ENCODE measurements around the gene SMURF2. TPM values are rescaled to one million over a fixed set of nuclear protein-coding genes. Genes with fewer than 3 reads are reported as not detected.

The SMURF2 gene
- total RNA-seq, 1 donor from 2014 or later, result 24.6 TPM

DNA sequence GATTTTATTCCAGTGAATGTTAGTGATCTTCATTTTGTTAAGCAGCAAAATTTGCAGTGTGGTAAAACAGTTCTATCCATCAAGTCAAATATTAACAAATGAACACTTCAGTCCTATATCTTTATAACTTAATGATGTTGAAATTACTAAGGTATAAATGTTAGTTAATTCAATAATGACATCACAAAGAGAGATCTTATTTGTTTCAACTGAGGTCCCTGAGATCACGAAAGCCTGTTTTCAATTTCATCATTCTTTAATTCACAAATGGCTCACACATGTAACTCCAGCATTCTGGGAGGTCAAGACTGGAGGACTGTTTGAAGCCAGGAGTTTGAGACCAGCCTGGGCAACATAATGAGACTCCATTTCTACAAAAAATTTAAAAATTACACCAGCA, 13.9 kb downstream of the SMURF2 start:
- no peak for DNase-seq (ENCODE audit: low spot score)
- Histone ChIP-seq H2AFZ (replicated peaks) (no peak overlapping the region), H4K20me1 (ENCODE audit: low read depth) (no peaks in the 10 kb centered on the region), H3K9ac (no peak overlapping the region), H3K27me3 (no peaks in the 10 kb centered on the region), H3K27ac (no peak overlapping the region), H3K4me3 (no peak overlapping the region), H3K36me3 (no peaks in the 10 kb centered on the region), H3K4me1 (no peaks in the 10 kb centered on the region), H3K4me2 (no peak overlapping the region), H3F3A (ENCODE audit: low read depth) (no peaks in the 10 kb centered on the region), H3K79me2 (ENCODE audit: low read depth) (peaks cover 48% of the 10 kb centered on the region), H3K9me3 (ENCODE audit: low read depth) (no peaks in the 10 kb centered on the region)
- Mint-ChIP-seq H3K4me1 (peaks cover 6% of the 10 kb centered on the region), H3K4me3 (no peak overlapping the region), H3K27ac (no peak overlapping the region), H3K36me3 (peaks cover 3% of the 10 kb centered on the region), H3K9me3 (no peaks in the 10 kb centered on the region), H3K27me3 (ENCODE audit: insufficient read depth, low read depth) (no peaks in the 10 kb centered on the region)
- TF ChIP-seq, protein P1, sequence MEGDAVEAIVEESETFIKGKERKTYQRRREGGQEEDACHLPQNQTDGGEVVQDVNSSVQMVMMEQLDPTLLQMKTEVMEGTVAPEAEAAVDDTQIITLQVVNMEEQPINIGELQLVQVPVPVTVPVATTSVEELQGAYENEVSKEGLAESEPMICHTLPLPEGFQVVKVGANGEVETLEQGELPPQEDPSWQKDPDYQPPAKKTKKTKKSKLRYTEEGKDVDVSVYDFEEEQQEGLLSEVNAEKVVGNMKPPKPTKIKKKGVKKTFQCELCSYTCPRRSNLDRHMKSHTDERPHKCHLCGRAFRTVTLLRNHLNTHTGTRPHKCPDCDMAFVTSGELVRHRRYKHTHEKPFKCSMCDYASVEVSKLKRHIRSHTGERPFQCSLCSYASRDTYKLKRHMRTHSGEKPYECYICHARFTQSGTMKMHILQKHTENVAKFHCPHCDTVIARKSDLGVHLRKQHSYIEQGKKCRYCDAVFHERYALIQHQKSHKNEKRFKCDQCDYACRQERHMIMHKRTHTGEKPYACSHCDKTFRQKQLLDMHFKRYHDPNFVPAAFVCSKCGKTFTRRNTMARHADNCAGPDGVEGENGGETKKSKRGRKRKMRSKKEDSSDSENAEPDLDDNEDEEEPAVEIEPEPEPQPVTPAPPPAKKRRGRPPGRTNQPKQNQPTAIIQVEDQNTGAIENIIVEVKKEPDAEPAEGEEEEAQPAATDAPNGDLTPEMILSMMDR (IDR thresholded peaks at IDR 0.05), result no peak
- TF ChIP-seq EZH2 (IDR thresholded peaks at IDR 0.05), result no peak
- no peak for TF ChIP-seq EZH2phosphoT487 (IDR thresholded peaks at IDR 0.05)

- no peaks in the 10 kb centered on the region for H3K9me3 Mint-ChIP-seq
- Histone ChIP-seq H3K79me2 (ENCODE audit: low read depth) (peaks cover 43% of the 10 kb centered on the region), H2AFZ (replicated peaks) (no peak overlapping the region), H3K27me3 (no peaks in the 10 kb centered on the region), H3K4me2 (no peak overlapping the region), H3K9me3 (ENCODE audit: low read depth) (no peaks in the 10 kb centered on the region), H3K4me3 (no peak overlapping the region), H3K36me3 (no peaks in the 10 kb centered on the region), H3K27ac (no peak overlapping the region), H3F3A (ENCODE audit: low read depth) (no peaks in the 10 kb centered on the region), H3K4me1 (no peaks in the 10 kb centered on the region), H4K20me1 (ENCODE audit: low read depth) (no peaks in the 10 kb centered on the region), H3K9ac (no peak overlapping the region)
- H3K4me1 Mint-ChIP-seq, result peaks cover 6% of the 10 kb centered on the region
- TF ChIP-seq, protein P1 (IDR thresholded peaks at IDR 0.05), result no peak
- no peak for TF ChIP-seq EZH2 (IDR thresholded peaks at IDR 0.05)
- no peak for TF ChIP-seq EZH2phosphoT487 (IDR thresholded peaks at IDR 0.05)
- no peak overlapping the region for H3K4me3 Mint-ChIP-seq
- DNase-seq (ENCODE audit: low spot score), result no peak
- H3K27me3 Mint-ChIP-seq (ENCODE audit: insufficient read depth, low read depth), result no peaks in the 10 kb centered on the region
- H3K36me3 Mint-ChIP-seq, result peaks cover 3% of the 10 kb centered on the region
- no peak overlapping the region for H3K27ac Mint-ChIP-seq
Measured at GRCh38 chr17:64647817-64648216, 14.3 kb downstream of the SMURF2 start.

GRCh38 chr17:64639516-64639915, 22.6 kb downstream of the SMURF2 start:
- Histone ChIP-seq H3K36me3 (no peaks in the 10 kb centered on the region), H2AFZ (replicated peaks) (no peak overlapping the region), H3F3A (ENCODE audit: low read depth) (peaks cover 6% of the 10 kb centered on the region), H3K4me3 (no peak overlapping the region), H3K27me3 (no peaks in the 10 kb centered on the region), H4K20me1 (ENCODE audit: low read depth) (peaks cover 12% of the 10 kb centered on the region), H3K9me3 (ENCODE audit: low read depth) (no peaks in the 10 kb centered on the region), H3K4me2 (no peak overlapping the region), H3K4me1 (peaks cover 12% of the 10 kb centered on the region), H3K27ac (no peak overlapping the region), H3K9ac (no peak overlapping the region), H3K79me2 (ENCODE audit: low read depth) (peaks cover 64% of the 10 kb centered on the region)
- peaks cover 9% of the 10 kb centered on the region for H3K36me3 Mint-ChIP-seq
- no peaks in the 10 kb centered on the region for H3K9me3 Mint-ChIP-seq
- DNase-seq (ENCODE audit: low spot score), result no peak
- TF ChIP-seq EZH2phosphoT487 (IDR thresholded peaks at IDR 0.05) (no peak), EZH2 (IDR thresholded peaks at IDR 0.05) (no peak)
- TF ChIP-seq, protein P1 (IDR thresholded peaks at IDR 0.05), result no peak
- H3K4me1 Mint-ChIP-seq, result peaks cover 16% of the 10 kb centered on the region
- peaks cover 2% of the 10 kb centered on the region for H3K27me3 Mint-ChIP-seq (ENCODE audit: insufficient read depth, low read depth)
- no peak overlapping the region for H3K4me3 Mint-ChIP-seq
- H3K27ac Mint-ChIP-seq, result no peak overlapping the region

Data from neural progenitor cell (in vitro differentiated cells).